Stimulated activated CD4-positive, alpha-beta T cell treated with anti-CD3 and anti-CD28 coated beads, Interleukin-2, amount 100 ng/mL, for 24 hours (primary cell): ENCODE results near the gene CA11.
A peak's percentile ranks its signal among the peaks of the same experiment; 100 is the strongest.
"Not testable (repeated sequence)": the region's sequence is repeated elsewhere in the genome, so short reads cannot be mapped to it uniquely, and the experiment has no call there.

Experiments
- DNase-seq, 2 donors: peaks; one replicate each; pipeline ENCODE4 v3.0.0-alpha.2; 2020

The CA11 gene

DNA sequence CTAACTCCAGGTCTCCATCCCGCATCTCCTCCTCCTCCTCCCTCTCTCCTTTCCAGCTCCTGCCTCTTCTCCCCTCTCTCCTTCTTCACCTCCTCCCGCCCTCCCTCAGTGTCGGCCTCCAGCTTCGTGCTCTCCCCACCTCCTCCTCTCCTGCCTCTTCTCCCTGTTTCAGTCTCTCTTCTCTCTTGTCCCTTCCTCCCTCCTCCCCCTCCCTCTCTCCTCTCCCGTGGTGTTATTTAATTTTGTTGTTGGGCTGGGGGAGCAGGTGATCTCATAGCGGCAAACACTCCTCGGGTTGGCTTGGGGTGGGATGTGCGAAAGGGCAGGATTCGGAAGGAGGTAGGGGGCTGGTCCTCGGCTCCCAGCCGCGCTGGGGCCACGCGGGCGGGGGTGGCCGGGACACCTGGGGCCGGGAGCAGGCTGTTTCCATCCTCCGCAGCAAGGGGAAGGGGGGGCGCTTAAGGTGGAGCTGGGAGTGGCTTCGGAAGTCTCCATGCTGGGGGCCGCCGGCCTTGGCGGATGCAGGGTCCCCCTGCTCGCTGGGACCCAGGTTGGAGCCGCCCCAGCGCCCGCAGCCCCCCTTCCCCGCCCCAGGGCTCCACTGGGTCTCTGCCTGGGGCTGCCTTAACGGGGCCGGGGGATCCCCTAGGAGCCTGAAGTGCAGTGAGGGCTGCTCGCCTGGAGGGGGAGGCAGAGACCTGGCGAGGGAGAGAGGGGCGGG, at the start of gene CA11:
Gene CA11 (minus strand): TSS at position 187 of the 721 bp plus-strand sequence. CDS start 555 bp downstream, outside the sequence.
- peak; percentile 90 to 91 for DNase-seq

DNA sequence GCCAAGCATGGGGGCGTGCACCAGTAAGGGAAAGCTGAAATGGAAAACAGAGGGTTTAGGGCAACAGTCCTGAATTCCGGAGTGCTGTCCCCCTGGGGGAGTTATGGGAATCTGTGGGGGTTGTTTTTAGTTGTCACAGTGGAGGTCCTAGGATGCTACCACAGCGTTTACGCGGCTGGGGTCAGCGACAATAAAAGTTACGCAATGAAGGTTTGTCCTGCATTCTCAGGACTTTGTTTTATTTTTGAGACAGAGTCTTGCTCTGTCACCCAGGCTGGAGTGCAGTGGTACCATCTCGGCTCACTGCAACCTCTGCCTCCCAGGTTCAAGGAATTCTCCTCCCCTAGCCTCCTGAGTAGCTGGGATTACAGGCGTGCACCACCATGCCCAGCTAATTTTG, 47.6 kb upstream of the CA11 start:
- not testable (repeated sequence) for DNase-seq

DNA sequence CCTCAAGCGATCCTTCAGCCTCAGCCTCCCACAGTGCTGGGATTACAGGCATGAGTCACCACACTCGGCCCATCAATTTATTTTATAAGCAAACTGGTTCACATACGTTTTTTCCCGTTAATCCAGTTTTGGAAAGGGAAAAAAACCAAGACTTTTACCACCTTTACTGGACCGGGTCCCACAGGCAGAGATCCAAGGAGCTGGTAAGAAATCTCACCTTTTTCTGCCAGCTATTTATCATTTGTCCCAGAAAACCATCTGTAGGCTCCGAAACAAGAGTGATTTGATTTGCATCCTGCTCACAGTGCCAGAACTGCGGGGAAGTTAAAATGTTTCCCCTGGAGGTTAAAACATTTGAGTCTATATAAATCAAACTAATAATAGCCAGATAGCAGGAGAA, 43.5 kb upstream of the CA11 start:
- DNase-seq = no peak

DNA sequence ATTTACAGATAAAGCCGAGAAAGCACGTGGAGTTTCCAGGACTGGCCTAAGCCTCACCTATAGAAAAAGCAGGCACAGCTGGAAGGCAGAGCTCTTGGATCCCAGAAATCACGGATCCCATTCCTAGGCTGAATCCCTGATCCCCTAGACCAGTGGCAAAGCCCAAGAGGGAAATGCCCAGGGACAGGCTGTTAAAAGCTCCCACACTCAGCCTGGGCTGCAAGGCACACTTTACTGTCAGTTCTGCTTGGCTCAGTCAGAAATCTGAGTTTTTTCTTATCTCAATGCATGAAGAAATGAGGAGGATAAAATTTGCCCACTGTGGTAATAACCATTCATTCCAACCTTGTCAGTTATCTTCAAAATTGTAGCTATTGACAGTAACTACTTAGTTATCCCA, 41.8 kb upstream of the CA11 start:
- DNase-seq = no peak

DNA sequence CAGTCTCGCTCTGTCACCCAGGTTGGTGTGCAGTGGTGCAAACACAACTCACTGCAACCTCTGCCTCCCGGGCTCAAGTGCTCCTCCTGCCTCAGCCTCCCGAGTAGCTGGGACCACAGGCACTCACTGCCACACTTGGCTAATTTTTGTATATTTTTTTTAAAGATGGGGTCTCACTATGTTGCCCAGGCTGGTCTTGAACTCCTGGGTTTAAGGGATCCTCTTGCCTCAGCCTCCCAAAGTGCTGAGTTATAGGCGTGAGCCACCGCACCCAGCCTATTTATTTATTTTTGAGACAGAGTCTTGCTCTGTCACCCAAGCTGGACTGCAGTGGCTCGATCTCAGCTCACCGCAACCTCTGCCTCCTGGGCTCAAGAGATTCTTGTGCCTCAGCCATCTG, 40.6 kb upstream of the CA11 start:
- not testable (repeated sequence) for DNase-seq

DNA sequence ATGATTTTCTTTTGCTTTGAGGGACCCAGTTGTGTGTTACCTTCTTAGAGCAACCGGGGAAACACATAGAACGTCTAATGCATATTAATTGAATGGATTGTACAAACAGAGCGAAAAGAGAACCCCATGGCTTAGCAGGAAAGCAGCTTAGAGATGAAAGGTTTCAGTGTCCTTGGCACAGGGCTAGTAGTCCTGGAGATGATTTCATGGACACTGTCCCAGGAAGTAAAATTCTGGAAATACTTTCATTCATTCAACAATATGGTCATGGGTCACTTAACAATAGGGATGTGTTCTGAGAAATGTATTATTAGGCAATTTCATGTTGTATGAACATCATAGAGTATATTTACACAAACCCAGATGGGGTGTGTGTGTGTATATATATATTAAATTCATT, 40.1 kb upstream of the CA11 start:
- DNase-seq = no peak

DNA sequence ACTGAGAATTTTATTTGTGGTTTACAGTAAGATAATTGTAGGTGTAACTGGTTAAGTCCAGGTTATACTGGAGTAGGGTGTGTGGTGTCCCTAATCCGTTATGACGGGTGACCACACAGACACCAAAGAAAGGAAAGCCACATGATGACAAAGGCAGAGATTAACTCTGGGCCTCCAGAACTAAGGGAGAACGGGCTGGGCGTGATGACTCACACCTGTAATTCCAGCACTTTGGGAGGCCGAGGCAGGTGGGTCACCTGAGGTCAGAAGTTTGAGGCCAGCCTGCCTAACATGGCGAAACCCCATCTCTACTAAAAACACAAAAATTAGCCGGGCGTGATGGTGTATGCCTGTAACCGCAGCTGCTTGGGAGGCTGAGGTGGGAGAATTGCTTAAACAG, 39.6 kb upstream of the CA11 start:
- DNase-seq = no peak

DNA sequence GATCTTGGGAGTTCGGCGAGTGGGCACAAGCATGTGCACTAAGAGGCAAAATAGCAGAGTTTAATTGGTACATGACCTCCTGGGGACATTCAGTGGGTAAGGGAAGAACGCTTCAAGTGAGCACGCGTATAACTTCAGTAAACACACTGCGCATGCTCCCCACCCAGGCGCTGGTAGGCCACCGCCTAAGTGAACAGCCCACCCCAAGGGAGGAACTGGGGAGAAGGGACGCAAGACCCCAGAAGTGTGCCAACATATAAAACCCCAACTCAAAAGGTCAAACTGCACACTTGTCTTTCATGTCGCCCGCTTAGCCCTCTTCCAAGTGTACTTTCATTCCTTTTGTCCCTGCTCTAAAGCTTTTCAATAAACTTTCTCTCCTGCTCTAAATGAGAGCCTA, 37.4 kb upstream of the CA11 start:
- DNase-seq = peak in 1 of 2 donors; percentile 40

DNA sequence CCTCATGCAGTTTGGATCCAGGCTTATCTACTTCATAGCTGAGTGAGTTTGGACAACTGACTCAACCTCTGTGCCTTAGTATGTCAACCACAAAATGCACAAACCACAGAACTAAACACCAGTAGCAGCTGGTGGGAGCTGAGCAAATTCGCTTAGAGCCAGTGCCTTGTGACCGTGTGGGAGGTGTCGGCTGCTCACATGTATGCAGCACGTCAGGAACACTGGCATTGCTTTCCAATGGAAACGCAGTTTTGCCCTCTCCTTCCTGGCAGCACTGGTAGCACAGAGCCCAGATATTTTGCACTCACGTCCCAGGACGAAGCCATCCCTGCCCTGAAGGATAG, 35.1 kb upstream of the CA11 start:
- DNase-seq = no peak

DNA sequence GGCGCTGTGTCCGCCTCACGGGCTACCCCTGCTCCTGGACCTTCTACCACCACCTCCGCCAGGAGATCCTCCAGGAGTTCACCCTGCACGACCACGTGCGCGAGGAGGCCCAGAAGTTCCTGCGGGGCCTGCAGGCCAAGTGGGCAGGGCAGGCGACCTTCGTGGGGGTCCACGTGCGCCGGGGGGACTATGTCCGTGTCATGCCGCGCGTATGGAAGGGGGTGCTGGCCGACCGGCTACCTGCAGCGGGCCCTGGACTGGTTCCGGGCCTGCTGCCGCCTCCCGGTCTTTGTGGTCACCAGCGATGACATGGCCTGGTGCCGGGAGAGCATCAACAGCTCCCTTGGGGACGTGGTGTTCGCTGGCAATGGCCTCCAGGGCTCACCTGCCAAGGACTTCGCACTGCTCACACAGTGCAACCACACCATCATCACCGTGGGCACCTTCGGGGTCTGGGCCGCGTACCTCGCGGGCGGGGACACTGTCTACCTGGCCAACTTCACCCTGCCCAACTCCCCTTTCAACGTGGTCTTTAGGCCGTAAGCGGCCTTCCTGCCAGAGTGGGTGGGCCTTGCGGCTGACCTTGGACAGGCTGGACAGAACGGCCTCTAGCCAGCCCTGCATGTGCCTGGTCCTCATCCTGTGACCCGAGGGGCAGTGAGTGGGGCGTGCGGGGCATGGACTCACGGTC, 34.6 kb upstream of the CA11 start:
- no peak for DNase-seq

DNA sequence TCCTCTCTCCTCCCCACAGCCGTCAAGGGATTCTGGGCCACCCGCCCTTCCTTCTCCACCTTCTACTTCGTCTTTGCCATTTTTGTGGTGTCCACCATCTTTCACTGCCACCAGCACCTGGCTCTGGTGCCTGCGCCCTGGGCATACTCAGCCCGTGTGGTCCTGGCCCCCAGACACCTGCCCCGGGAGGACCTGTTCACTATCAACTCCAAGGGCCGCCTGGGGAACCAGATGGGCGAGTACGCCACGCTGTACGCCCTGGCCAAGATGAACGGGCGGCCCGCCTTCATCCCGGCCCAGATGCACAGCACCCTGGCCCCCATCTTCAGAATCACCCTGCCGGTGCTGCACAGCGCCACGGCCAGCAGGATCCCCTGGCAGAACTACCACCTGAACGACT, 34.0 kb upstream of the CA11 start:
- not testable (repeated sequence) for DNase-seq

DNA sequence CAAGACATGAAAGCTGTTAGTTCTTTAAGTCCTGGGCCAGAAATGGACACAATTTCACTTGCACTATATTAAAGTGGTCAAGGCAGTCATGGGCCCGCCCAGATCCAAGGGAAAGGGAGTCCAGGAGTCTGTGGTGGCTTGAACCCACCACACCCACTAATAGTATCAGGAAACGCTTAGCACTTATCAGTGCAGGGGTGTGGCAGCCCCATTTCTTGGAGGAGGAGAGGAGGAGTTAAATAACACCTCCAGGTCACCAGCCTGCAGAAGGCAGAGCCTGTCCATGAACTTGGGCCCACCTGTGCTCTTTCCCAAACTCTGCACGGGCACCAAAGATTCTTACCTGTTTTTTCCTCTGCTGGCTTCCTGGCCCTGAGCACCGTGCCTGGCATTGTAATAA, 32.2 kb upstream of the CA11 start:
- DNase-seq = no peak

DNA sequence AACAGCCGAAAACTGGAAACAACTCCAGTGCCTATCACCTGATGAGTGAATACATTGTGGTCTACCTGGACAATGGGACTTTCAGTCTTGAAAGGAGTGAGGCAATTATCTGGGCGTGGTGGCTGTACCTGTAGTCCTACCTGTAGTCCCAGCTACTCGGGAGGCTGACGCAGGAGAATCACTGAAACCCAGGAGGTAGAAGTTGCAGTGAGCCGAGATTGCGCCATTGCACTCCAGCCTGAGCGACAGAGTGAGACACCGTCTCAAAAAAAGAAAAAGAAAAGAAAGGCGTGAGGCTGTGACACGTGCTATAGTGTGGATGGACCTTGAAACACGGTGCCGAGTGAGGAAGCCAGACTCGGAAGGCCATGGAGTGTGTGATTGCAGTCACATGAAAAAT, 30.9 kb upstream of the CA11 start:
- no peak for DNase-seq

DNA sequence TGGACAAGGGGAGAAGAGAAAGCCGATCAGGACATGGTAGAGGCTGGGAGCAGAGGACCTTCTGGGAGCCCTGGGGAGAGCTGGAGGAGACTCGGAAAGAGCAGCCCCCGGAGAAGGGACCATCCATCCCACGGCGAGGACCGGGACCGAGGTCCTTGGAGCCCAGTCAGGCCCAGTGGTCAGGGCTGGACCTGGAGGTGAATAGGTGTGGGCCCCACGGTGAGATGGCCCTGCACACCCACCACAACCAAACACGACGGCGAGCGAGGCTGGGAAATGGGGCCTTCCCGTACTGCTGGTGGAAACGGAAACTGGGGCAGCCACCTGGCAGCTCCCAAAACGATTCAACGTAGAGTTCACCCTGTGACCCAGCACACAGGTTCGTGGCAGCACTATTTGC, 30.5 kb upstream of the CA11 start:
- DNase-seq = no peak

DNA sequence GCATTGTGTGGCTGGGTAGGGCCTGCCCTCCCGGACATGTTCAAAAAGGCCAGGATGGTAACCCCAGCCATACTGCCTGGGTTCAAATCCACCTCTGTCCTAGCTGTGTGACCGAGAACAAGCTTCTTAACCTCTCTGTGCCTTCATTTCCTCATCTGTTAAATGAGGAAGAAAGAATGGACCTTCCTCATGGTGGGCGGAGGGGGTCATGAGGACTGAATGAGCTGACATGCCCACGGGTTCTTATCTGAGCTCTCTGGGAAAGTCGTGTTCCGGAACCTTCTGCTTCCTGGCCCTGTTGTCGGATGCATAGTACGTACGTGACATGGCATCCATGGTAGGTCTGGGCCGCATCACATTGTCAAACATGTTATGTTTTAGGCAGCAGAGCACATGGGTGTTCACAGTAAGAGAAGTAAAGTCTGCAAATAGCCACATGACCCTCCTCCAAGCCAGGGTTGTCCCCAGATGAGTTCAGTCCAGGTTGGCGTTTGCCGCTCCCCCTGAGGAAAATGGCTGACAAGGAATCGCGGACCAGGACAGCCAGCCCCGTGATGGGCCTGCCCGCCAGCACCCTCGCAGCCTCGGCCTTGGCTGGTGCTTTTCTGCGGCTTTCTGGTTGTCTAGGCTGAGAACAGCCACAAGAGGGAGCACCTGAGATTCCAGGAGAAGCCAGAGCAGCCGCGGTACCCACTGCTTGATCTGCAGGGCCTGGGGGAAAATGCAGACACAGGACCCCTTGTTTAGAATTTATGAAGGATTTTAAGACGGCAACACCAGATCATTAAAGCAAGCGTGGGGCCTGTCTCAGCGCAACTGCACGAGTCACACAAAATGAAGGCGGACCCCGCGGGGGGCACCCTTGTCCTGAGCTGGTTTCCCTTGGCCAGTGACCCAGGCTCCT, 29.2 kb upstream of the CA11 start:
- peak; percentile 76 for DNase-seq

DNA sequence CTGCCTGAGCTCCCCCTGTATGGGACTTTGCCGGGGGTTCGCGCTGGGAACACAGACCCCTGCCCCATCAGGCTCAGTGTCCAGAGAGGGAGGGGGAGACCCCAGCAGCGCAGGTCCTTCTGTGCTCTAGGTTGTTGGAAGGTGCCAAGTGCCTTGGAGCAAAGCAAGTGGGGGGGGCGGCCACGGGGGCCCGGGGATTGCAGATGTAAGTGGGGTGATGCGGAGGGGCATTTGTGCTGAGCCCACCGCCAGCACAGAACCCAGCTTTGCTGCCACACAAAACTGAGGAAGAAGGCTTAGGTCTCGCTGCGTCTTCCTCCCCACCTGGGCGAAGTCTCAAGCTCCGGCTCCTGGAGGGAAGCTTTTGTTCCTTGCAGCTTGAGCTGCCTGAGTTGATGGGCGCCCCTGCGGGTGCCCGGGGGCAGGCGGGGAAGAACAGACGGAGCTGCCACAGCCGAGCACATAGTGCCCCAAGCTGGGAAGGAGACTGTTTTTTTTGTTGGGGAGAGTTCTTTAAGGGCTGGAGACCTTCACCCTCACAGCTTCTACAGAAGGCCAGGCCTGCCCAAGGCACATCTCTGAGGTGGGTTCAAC, 28.3 kb upstream of the CA11 start:
- DNase-seq = no peak

DNA sequence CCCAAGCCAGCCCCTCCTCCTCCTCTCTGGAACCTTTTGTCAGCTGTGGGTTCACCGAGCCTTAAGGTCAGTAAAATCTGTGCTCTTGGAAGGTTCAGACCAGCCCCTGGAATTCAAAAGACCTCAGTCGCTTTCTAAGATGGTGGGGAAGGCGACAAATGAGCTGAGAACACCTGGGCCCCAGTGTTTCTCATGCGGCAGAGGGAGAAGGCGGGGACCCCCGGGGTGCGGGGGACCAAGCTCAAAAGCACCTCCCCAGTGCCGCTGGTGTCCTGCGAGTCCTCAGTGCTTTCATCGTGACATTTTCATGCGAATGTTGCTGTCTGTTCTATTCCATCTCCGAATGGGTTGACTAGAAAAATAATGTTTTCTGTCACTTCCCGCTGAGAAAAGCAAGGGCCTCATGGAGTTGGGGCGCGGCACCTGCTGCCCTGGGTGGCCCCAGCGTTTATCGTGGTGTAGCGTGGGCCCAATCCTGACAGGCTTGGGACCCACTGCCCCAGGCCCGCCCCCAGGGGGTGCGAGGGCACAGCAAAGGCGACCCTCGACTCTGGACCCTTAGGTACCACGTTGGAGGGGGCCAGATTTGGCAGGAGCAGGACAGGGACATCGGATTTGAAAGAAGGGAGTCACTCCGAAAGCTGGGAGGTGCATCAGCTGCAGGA, 27.6 kb upstream of the CA11 start:
- no peak for DNase-seq

DNA sequence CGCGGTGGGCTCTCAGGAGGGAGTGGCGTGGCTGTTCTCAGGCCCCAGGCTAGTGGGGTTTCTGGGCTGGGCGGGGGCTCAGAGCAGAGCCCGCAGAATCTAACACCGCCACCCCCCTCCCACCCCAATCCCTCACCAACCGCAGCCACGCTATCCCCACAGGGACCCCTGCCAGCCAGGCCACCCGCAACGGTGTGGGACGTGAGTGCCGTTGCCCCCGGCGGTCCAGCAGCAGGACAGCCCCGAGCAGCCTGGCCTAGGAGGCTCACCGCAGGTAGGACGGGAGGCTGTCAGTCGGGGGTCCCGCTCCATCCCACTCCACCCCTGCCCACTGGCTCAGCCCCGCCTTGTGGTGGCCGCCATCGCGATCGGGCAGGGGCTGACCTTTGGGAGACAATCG, 27.0 kb upstream of the CA11 start, which contains the start of gene NTN5:
Gene NTN5 (minus strand): TSS at position 24 of the 400 bp plus-strand sequence. CDS start 2,031 bp downstream, outside the sequence.
- DNase-seq = no peak

DNA sequence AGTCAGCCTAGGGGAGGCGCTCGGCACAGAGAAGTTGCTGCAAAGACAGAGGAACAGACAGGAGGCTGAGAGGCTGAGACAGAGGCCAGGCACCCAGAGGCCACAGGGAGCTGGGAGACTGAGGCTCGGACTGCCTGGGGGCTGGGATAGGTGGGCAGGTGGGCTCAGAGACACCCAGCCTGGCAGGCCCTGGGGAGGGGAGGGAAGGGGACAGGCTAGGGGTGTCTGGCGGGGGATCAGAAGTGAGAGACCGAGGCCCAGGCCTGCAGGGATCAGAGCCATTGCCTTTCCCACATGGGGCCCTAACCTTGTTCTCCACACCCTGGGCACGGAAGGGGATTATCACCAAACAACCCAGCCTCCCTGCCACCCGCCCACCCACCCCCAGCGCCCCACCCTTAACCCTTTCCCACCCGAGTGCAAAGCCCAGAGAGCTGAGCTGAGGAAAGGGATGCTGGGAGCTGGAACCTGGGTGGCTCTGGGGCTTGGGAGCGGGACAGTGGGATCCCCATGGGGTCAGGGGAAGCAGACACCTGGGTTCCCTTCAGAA, 25.5 kb upstream of the CA11 start:
- no peak for DNase-seq

DNA sequence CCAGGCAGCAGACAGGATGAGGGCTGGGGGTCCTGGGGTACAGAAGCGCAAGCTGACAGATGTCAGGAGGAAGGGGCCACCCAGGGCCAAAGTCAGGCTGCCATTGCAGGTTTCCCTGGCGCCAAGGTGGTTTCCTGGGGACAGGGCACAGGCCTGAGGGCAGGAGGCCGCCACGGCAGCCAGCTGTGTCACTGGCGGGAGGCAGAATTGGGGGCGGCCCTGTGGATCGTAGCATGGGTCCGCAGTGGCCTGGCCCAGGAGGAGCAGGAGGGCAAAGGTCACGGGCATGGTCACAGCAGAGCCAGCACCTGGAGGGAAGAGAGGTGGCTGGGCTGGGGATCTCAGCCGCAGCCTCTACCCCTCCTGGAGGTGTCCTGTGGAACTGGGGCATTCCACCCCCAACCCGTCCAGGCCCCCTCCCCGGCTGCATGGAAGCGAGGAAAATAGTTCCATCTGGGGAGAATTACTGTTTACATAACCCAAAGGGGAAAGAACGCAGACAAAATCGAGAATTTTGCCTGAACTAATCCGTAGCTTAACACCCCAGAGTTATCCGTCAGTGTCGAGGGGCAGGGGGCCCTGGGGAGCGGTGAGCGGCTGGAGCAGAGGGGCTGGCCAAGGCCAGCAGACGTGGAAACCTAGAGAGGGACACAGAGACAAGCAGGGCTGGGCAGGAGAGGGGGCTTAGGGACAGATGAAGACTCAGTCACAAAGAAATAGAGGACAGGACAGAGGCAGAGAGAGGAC, 24.9 kb upstream of the CA11 start:
- DNase-seq = no peak

DNA sequence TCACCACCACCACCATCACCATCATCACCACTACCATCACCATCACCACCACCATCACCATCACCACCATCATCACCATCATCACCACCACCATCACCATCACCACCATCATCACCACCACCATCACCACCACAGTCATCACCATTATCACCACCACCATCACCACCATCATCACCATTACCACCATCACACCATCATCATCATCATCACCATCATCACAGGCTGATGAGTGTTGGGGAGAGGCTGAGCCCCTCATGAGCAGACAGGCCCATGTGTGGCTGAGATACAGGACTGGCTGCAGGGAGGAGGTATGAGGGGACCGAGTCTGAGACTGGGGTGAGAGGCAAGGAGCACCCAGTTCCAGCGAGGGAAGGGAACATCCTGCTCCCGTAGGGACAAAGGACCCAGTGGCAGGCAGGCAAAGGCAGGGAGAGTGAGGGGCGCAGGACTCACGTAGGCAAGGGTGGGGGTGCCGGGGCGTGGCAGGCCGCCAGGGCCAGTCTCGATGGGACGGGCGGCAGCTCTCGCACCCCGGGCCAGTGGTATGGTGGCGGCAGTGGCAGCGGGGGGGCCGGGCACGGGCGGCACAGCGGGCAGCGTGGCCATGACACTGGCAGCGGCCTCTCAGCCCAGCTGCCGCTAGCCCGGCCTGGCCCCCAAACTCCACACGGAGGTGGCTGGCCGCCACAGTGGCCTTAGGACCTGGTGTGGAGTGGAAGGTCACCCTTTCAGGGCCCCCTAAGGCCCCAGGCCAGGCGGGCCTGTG, 24.1 kb upstream of the CA11 start:
- DNase-seq = no peak
